ENCODE measurements around the gene CYP1B1.
"Not testable (repeated sequence)": the region's sequence is repeated elsewhere in the genome, so short reads cannot be mapped to it uniquely, and the experiment has no call there.

CYP1B1 gene

DNA sequence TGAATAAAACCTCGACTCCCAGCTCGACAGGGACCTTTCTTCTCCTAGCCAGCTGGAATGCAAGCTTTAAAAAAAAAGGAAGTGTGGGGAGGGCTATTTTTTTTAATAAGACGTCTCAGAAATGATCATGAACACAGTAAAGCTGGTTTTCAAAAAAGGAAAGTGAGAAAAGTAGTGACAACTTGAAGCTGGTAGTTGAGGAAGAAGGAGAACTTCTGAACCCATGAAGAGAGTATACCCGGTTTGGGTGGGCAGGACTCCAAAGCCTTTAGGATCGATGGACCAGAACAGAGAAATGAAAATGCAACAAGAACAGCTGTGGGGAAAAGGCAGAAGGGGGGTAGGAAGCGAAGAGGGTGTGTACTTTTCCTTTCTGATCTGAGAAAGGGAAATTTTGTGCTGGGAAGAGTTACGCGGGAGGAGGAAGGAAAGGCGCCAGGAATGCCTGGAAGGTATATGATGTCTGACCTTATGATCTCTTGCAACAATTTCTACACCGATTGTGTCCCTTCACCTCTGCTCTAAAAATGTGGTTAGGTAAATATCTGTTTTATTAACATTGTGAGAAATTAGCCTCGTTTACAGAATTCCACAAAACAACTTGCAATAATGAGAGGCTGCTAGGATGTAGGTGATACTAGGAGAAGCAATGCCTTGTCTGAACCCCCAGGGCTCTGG, 22.6 kb upstream of the CYP1B1 start:
- peak; percentile 70 for DNase-seq

DNA sequence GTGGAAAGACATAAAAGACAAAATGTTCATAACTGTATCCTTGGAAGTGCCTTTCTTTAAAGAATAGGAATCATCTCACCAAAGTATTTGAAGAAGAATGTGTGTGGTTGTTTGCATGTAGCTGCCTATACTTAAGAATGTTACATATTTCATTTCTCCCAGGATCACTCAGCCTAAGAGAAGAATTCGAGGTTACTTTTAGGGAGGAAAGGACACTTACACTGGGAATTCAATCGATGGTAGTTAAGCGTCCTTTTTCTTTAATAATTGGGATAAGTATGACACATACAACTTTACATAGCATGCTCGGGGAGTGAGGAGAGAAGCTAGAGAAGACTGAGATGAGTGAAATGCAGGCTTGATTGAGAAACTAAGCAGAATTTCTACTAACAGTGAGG, 22.0 kb upstream of the CYP1B1 start:
- DNase-seq: no peak

DNA sequence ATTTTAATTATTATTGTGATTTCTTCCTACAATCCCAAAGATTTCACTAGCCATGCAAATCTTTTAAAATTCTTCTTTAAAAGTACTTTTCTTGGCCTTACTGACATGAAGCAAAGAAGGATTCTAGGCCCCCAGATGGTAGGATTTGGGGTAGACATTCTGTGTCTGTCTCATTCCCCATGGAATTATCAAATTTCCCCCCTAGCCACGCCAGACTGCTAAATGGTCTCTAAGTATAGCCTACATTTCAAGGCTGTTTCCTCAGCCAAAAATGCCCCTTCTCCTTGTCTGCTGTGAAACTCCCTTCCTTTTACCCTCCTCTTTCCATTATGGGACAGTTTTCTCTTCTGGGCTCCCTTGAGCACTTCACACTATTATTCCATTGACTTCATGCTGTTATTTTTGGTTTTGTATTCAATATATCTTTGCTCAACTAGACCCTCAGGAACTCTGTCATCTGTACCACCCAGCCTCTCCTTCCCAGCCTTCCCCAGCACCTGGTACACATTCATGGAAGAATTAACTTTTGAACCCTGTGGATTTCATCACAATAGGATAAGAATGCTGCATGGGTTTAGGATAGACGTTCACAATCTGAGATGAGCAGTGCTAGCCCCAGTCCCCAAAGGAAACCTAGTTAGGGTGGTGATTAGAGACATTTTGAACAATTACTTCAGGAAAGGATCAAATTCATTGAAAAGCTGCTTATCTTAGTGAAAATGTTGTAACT, 21.5 kb upstream of the CYP1B1 start:
- no peak for DNase-seq

DNA sequence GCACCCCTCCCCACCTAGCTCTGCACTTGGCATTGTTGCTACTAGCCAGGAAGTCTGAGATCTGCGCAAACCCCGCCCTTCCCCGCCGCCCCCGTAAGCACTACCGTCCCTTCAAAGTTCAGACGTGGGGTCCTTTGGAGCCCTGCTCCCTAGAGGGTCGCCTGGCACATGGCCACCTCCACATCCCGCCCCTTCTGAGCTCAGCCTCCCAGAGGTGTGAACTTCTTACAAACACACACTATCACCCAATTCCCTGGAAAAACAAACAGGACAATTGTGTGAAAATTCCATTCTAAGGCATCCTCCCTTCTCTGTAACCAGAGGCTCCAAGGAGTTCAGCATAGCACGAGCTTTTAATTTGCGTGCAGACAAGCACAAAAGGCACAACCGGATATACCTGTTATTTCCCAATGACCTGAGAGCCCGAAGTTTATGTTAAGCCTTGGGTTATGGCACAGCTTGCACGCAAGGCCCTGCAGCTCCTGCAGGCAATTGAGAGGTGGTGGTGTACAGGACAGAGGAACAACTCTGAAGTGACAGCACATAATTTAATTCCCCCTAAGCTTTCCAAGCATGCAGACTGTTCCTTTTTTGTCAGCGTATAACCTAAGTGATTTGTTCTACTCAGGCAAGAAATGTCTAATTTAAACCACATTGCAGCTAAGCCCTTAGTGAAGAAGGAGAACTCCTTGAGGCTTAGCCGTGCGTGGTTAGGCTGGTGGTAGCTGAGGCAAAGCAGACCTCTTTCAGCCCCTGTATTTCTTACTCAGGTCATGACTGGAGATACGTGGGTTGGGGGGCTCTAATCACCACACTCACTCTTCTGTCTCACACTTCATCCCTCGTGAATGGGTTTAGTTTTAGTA, 20.3 kb upstream of the CYP1B1 start:
- DNase-seq: no peak

DNA sequence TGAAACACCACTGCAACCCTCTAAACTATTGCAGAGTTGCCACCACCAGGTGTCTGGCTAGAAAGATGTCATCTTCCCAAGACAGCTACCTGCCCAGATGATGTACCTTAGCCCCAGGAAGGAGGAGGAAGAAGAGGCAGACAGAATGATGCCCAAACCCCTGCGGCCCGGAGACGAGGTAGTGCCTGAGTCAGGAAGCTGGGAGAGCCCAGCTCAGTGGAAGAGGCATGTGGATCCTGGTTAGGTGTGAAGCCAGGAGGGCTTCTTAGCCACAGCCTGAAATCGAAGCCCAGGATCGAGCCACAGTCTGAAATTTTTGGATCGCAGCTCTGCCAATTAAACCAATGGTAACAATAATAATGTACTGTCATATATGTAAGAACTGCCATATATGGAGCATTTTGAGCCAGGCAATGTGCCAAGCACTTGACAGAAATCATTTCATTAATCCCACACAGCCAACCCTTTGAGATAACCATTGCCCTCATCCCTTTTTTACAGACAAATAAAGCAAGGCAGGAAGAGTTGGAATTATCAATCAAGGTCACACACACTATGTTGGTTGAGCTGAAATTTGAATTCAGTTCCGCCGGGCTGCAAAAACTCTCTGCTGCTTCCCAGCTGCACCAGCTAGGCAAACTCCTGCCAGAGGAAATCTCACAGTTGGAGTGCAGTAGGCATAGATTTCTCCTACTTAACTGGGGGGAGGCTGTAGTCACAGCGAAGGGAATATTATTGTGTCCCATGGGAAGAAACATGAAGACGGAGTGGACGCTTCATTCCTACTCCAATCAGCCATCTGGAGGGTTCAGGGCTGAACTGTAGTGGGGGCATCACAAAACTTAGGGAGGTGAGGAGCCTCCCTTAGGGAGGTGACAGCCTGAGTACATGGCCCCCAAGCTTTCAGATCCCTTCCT, 19.4 kb upstream of the CYP1B1 start:
- no peak for DNase-seq

DNA sequence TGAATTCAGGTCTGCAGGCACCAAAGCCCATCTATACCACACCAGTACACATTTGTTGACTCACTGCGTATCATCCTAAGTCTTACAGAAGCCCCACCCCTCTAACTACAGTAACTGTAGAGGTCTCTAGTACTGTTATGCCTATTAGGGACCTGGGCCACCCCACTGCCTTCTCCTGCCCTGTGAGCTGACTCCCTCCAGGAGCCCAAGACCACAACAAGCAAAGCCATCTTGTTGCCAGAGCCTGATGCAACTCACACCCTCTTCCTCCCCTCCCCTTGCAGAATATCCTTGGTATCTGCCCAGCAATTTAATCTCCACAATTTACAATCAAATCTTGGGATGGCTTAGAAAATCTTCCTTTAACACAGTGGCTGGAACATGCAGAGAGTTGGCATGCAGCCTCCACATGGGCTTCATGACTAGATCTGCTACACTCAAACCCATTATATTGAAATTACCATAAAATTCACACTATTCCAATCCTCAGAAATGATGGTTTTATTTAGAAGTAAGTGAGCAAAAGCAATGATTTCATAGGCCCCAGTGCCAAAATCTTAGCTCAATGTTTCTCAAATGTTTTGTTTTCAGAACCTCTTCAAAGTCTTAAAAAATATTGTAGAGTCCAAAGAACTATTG, 17.7 kb upstream of the CYP1B1 start:
- no peak for DNase-seq

DNA sequence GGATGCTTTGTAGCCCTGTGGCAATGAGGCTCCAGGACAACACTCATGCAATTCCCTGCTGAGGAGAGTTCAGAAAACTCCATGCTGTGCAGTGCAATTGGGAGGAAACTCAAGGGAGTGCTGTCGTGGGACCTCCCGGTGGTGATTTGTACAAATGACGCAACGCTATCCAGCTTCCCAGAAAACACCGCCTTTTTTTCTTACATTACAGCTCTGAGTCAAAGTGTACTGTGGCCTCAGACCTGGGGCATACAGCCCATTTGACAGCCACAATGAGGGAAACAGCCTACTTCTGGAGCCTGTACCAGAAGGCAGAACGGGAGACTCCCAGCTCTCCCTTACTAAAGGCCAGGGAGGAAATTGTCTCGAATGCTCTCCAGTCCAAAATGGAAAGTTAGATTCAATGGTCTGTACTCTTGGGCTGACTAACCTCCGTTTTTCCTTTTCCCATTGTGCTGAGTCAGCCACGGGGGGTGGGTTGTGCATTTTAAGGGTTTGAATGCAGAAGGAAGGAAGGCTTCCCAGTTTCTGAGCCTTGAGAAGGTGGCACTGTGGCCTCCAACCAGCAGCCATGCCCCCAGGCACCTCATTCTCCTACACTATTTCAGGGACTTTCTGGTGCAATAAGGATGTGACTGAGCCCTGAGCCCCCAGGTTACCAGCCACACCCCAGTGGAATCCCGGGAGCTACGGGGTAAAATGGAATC, 16.4 kb upstream of the CYP1B1 start:
- peak; percentile 74 for DNase-seq

DNA sequence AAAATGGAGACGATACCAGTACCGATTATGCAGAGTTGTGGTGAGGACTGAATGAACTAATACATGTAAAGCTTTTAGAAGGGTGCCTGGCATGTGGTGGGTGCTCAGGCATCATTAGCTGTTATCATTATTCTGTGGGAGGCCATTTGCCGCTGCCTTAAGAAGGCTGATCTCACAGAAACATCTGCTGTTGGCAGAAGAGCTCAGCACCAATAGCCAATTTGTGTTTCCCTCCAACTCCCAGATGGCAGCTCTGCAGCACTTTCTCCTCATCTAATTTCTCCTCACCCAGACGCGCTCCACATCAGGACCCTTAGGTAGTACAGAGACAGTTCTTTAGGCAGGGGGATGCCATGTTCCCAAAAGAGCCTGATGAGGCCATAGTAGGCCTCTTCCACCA, 15.8 kb upstream of the CYP1B1 start:
- DNase-seq: no peak

DNA sequence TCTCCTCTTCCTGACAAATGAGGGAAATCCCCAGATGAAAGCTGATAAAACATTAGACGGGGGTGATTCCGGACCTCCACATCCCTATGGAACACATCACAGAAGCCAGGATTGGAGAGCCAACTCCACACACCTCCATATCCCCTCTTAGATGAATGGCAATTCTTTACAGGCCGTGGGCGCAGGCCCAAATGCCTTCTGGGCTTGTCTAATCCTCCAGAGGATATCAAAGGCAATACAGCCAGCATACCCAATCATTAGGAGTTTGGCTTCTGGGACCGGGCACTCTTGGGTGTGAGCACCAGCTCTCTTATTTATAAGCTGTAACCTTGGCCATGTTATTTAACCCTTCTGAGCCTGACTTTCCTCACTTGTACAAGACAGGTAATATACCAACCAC, 15.0 kb upstream of the CYP1B1 start:
- no peak for DNase-seq

DNA sequence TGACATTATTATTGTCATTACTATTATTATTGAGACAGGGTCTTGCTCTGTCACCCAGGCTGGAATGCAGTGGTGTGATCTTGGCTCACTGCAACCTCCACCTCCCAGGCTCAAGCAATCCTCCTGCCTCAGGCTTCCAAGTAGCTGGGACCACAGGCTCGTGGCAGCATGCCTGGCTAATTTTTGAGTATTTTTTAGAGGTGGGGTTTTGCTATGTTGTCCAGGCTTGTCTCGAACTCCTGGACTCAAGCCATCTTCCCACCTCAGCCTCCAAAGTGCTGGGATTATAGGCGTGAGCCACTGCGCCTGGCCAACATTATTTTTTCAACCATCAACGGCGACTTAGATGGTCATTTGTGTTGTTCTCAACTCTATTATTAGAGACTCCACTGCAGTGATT, 14.3 kb upstream of the CYP1B1 start:
- not testable (repeated sequence) for DNase-seq

DNA sequence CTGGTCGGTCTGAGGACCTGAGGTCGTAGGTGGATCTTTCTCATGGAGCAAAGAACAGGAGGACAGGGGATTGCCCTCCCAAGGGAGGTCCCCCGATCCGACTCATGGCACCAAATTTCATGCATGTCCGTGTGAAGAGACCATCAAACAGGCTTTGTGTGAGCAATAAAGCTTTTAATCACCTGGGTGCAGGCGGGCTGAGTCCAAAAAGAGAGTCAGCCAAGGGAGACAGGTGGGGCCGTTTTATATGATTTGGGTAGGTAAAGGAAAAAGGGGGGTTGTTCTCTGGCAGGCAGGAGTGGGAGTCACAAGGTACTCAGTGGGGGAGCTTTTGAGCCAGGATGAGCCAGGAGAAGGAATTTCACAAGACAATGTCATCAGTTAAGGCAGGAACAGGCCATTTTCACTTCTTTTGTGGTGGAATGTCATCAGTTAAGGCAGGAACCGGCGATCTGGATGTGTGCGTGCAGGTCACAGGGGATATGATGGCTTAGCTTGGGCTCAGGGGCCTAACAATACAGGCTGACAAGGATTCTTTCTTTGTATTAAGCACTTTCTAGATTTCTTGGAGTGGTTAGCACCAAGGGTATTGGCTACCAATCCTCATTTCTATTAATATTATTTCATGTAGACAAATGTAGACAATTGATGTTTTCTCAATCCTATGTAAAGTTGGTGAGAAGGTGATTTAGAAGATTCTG, 10.2 kb upstream of the CYP1B1 start:
- not testable (repeated sequence) for DNase-seq

DNA sequence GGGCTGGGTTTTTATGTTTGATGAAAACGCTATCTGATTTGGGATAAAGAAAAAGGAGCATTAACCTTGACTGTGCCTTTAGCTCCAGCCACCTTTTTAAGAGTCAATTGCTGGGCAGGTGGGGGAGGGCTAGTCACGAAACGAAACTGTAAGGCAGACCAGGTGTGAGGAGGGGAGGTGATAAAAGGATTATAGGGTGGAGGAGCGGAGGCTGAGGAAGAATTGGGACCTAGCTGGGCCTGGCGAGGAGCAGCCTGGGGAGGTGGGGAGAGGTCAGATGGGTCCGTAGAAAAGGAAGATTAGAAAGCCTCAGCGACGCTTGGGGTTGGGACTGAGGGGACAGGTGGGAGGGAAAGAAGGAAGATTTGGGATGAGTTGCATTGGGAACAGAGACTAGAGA, 8.6 kb upstream of the CYP1B1 start:
- DNase-seq: not testable (repeated sequence)

DNA sequence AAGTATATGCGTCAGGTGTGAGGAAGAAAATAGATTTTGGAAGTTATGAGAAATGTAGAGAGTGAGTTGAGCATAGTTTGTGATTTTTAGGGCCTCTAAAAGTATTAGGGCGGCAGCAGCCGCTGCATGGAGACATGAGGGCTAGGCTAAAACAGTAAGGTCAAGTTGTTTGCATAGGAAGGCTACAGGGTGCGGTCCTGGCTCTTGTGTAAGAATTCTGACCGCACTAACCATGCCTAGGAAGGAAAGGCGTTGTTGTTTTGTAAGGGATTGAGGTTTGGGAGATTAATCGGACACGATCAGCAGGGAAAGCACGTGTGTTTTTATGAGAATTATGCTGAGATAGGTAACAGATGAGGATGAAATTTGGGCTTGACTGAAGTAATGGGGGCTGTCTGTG, 6.8 kb upstream of the CYP1B1 start:
- not testable (repeated sequence) for DNase-seq

DNA sequence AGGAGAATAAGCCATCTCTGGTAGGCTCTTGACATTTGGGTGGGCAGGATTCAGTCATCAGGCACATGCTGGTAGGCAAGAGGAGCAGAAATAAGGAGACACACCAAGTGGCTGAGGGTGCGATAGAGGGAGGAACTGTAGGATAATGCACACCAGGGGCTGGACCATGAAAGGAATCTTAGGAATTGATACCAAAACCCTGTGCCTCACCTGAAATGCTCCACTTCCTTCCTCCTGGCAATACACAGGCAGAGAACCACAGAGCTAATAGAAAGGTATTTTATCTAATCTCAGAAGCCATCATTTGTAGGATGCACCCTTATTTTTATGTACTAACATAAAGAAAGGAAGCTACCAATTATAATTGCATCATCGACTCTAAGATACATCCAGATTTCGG, 4.4 kb upstream of the CYP1B1 start:
- no peak for DNase-seq

DNA sequence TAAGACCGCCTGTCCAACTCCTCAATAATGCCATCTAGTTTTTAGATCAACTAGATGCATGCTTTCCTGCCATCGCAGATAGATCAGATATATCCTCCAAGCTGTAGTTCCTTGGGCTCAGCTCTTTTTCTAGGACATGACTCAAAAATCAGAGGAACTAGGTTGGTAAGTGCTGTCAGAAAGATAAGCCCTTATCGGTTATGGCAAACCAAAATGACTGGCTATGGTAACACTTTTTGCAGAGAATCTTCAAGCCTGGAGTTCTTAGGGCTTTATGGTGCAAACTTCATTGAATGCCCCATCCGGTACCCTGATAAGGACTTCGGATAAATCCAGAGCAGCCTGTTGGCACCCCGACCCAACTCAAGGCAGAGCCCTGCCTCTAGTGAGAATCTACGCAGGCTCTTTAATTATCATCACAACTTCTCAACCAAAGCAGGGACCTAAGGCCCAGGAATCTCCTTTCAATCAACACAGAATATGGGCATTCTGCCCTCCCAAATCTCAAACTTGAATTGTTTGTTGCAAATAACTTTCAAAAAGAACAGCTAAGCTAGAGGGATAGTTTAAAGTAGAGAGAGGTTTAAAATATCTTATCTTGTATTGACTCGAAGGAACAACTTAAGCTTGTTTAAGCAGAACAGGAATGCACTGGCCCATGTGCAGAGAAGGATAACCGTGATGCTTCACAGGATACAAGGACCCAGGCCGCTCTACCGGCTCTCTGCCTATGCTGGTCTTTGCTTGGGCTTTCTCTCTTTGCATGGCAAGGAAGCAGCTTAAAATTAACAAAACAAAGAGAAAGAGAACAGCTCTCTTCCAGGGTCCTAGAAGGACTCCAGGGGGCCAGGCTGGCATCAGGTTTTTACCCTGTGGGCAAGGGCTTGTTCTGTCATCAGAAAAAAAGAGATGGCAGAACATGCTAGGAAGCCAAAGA, 3.4 kb upstream of the CYP1B1 start:
- no peak for DNase-seq

DNA sequence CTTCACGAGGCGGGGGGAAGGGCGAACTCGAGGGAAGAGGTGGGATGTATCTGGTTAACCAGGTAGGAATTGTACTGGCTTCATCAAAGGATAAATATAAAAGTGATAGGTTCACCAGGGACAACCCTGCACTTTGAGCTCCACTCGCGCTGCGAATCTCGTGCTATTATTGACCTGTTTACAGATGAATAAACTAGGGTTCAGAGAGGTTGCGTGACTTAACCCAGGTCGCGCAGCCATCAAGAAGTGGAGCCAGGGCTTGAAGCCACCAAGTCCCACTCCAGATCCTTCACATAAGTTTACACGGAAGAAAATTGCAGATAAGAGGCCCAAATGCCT, 1.4 kb upstream of the CYP1B1 start:
- DNase-seq: no peak

DNA sequence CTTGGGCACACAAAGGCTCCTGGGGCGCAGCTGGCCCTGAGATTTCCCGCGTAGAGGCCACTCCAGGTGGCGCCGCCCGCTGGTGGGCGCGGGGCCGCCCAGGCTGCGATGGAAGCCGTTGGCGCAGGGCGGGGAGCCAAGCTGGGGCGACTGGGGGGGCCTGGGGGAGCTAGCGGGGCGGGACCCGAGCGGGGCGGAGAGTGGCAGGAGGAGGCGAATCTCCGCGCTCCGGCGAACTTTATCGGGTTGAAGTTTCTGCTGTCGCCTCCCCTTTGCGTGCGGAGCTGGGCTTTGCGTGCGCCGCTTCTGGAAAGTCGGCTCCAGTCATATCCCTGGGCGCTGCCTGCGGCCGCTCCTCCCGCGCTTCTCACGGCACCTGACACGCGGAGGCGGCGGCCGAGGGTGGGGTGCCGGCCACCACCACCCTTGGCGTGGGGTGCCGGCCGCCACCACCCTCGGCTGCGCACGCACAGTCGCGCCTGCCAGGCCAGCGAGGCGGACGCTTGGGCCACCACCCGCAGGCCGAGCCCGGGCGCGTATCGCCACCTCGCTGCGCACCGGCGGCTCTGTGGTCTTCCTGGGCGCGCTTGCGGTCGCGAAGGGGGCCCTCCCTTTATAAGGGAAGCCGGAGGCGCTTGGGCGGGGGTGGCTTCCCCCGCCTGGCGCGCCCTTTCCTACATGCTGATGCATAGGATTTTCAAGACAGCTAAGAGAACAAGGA, 919 bp upstream of the CYP1B1 start:
- peak; percentile 66 for DNase-seq

DNA sequence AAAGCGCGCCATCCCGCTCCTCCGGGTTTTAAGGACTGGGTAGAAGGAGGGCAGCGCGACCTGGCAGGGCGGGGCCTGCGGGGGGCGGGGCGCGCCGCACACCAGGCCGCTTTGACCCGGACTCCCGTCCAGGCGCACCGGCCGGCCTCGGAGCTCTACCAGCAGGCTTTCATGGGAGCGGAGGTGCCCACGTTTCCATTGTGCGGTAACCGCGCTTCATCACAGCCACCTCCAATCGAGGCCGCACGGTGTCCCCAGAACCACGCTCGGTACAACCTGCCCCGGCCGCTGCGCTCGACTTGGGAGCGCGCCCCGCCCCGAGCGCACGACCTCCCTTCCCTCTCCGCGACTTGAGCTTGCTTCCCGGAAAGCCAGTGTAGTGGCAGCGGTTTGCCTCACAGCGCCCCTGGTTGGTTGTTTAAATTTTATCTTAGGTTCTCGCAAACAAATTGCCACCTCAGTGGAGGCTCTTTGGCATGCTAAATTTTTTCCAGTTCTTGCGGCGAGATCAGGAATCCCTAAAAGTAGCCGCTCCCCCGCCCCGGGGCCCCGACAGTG, 280 bp upstream of the CYP1B1 start:
- DNase-seq: peak; percentile 91

Measured in inflammatory macrophage treated with lipopolysaccharide for 4 hours (primary cell).